Transverse colon (tissue), 4 donors: ENCODE data around the gene SLC10A4. TPM values are rescaled to one million over a fixed set of nuclear protein-coding genes. Genes with fewer than 3 reads are reported as not detected.

ENCODE experiments used
- DNase-seq: peaks from one replicate; pipeline ENCODE4 v3.0.0-alpha.2; 2019
- H3K27ac ChIP-seq, 4 donors: fragments of 200-600 bp; sonication (generic); 2 replicates each; pipeline ENCODE4 v1.5.1; 2016 to 2018; ENCODE audit warnings: inconsistent platforms in 4 of 4
- H3K27me3 ChIP-seq: fragments of 200-600 bp; sonication (generic); 2 replicates; pipeline ENCODE4 v1.5.1; 2017; ENCODE audit warnings: inconsistent platforms
- H3K36me3 ChIP-seq, 4 donors: fragments of 200-600 bp; sonication (generic); 2 replicates each; pipeline ENCODE4 v1.5.1; 2017 to 2019; ENCODE audit warnings: inconsistent platforms in 4 of 4
- H3K4me1 ChIP-seq, 4 donors: fragments of 200-600 bp; sonication (generic); 2 replicates each; pipeline ENCODE4 v1.5.1; 2017 to 2020; ENCODE audit warnings: inconsistent platforms in 4 of 4
- H3K4me3 ChIP-seq, 4 donors: fragments of 200-600 bp; sonication (generic); 1 replicate in 1 of 4; 2 replicates in 3 of 4; pipeline versions ENCODE4 v1.5.1 to v1.6.1; 2017 to 2019; ENCODE audit warnings: inconsistent platforms in 4 of 4
- H3K9me3 ChIP-seq, 2 donors: fragments of 200-600 bp; sonication (generic); 2 replicates each; pipeline ENCODE4 v1.5.1; 2017 to 2019; ENCODE audit warnings: inconsistent platforms in 2 of 2
- CTCF ChIP-seq, 5 experiments: fragments of 200-600 bp in 3 of 5; fragments of 450-650 bp in 2 of 5; sonication (generic) in 3 of 5; IDR thresholded peaks; 1 replicate in 2 of 5; 2 replicates in 3 of 5; pipeline ENCODE4 v1.5.1; 2016 to 2017; ENCODE audit warnings: antibody characterized with exemption in 5 of 5, inconsistent platforms in 3 of 5, mild to moderate bottlenecking in 2 of 5, moderate library complexity in 1 of 5
- EP300 ChIP-seq: sonication (generic); formaldehyde crosslinking; IDR thresholded peaks from one replicate; pipeline ENCODE4 v1.6.1; 2017; ENCODE audit warnings: antibody characterized with exemption, low read depth
- POLR2A ChIP-seq: fragments of 450-650 bp; IDR thresholded peaks from one replicate; pipeline ENCODE4 v1.6.1; 2016; ENCODE audit warnings: antibody characterized with exemption, mild to moderate bottlenecking, moderate library complexity
- POLR2AphosphoS5 ChIP-seq, 3 donors: sonication (generic); formaldehyde crosslinking; IDR thresholded peaks; one replicate each; pipeline ENCODE4 v1.6.1; 2016; ENCODE audit warnings: antibody characterized with exemption in 3 of 3
- WGBS, 2 donors: methylation state at CpG; one replicate each; pipeline ENCODE4 v1.1.5; 2018; ENCODE audit warnings: low coverage in 1 of 2; 5-methylcytosine and 5-hydroxymethylcytosine counted together
- in situ Hi-C, 4 donors: fragments of 200-750 bp; cut with MboI; loops; one replicate each; pipeline versions ENCODE4 v1.15.0 to v1.15.1; 2017; ENCODE audit warnings: low sequenced_read_pairs in 3 of 4, low pct_ligation_motif_present in 1 of 4, low pct_unique_long_range_greater_than_20kb in 1 of 4
- intact Hi-C: fragments of 100-400 bp; cut with DNase I; formaldehyde crosslinking; loops from one replicate; pipeline ENCODE4 v1.15.1; 2023; ENCODE audit warnings: low total_unique reads
- total RNA-seq, 4 donors: library from RNA; depleted of rRNA; stranded (reverse); fragments of >200 nt; gene quantifications; one replicate each; pipeline ENCODE4 v1.1.0, GENCODE V29; 2016

Gene SLC10A4
- total RNA-seq, 4 donors from 2014 or later, result 1.2 to 6.0 TPM; not detected in 2

GRCh38 chr4:48495941-48496340 lies 12.8 kb downstream of the SLC10A4 start:
- Histone ChIP-seq H3K4me1 (peaks cover 0 to 2% (median under 1%) of the 10 kb centered on the region in 4 donors), H3K36me3 (peaks cover 0 to 30% (median 8%) of the 10 kb centered on the region in 4 donors), H3K4me3 (no peak overlapping the region), H3K27me3 (peaks cover 14% of the 10 kb centered on the region), H3K27ac (no peak overlapping the region), H3K9me3 (no peaks in the 10 kb centered on the region)
- in situ Hi-C loops, result loop anchor here in 1 of 4 donors (25.0 kb wide), 1 partner anchor 184 kb away; no protein-coding TSS in a partner anchor
- TF ChIP-seq POLR2A, result no peak
- peak in 1 of 3 donors; percentile 3 for TF ChIP-seq POLR2AphosphoS5 (IDR thresholded peaks at IDR 0.05)
- TF ChIP-seq EP300, result no peak
- TF ChIP-seq CTCF (IDR thresholded peaks at IDR 0.05), result no peak
- WGBS, 2 donors, result 100% methylated on average over 1 to 2 of the region's 2 CpGs
- DNase-seq, result no peak
- intact Hi-C loops, result no loop called here

- 88 to 92% methylated on average over 4 of the region's 4 CpGs for WGBS, 2 donors
- no peak overlapping the region for H3K27ac ChIP-seq
- TF ChIP-seq POLR2A (no peak), EP300 (no peak), CTCF (IDR thresholded peaks at IDR 0.05) (no peak), POLR2AphosphoS5 (IDR thresholded peaks at IDR 0.05) (no peak)
- H3K9me3 ChIP-seq, result no peaks in the 10 kb centered on the region
- peaks cover 0 to 43% (median 12%) of the 10 kb centered on the region in 4 donors for H3K36me3 ChIP-seq
- DNase-seq, result no peak
- in situ Hi-C loops, result loop anchor here in 1 of 4 donors (25.0 kb wide), 1 partner anchor 187 kb away; no protein-coding TSS in a partner anchor
- H3K4me3 ChIP-seq, result no peak overlapping the region
- no peaks in the 10 kb centered on the region for H3K4me1 ChIP-seq
- intact Hi-C loops, result no loop called here
- H3K27me3 ChIP-seq, result no peaks in the 10 kb centered on the region
These were observed 15.8 kb downstream of the SLC10A4 start for GRCh38 chr4:48498895-48499294.

DNA sequence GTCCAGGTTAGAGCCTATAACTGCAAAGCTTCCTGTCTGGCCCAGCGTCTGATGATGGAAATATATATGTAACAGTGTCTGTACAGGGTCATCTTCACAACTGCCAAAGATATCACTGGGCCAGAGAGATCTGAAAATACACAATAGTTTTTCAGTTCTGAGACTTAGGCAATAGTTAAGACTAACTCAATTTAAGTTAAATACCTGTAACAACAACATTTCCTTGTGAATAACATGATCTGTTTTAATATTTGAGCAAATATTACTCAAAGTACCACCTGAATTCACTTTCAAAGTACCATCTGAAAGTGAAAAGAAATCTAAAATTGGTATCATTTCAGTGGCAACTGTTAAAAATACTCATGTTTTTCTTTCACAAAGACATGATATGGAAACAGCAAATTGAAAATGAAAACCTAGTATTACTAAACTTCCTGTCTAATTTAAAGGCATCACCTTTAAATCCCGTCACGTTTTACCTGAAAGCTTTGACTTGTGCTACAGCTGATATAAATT lies 16.5 kb downstream of the SLC10A4 start:
- intact Hi-C loops (no loop called here), in situ Hi-C loops (loop anchor here in 2 of 4 donors (25.0 kb wide), 2 partner anchors 187 to 612 kb away; no protein-coding TSS in a partner anchor)
- DNase-seq, result no peak
- whole genome bisulfite sequencing, 2 donors, result 61 to 81% methylated on average over 2 to 3 of the region's 3 CpGs
- Histone ChIP-seq H3K4me1 (no peaks in the 10 kb centered on the region), H3K9me3 (no peaks in the 10 kb centered on the region), H3K27me3 (no peaks in the 10 kb centered on the region), H3K4me3 (no peak overlapping the region), H3K27ac (no peak overlapping the region), H3K36me3 (peaks cover 0 to 44% (median 12%) of the 10 kb centered on the region in 4 donors)
- TF ChIP-seq EP300, result no peak
- TF ChIP-seq POLR2A, result no peak
- no peak for TF ChIP-seq POLR2AphosphoS5 (IDR thresholded peaks at IDR 0.05)
- TF ChIP-seq CTCF (IDR thresholded peaks at IDR 0.05), result no peak

DNA sequence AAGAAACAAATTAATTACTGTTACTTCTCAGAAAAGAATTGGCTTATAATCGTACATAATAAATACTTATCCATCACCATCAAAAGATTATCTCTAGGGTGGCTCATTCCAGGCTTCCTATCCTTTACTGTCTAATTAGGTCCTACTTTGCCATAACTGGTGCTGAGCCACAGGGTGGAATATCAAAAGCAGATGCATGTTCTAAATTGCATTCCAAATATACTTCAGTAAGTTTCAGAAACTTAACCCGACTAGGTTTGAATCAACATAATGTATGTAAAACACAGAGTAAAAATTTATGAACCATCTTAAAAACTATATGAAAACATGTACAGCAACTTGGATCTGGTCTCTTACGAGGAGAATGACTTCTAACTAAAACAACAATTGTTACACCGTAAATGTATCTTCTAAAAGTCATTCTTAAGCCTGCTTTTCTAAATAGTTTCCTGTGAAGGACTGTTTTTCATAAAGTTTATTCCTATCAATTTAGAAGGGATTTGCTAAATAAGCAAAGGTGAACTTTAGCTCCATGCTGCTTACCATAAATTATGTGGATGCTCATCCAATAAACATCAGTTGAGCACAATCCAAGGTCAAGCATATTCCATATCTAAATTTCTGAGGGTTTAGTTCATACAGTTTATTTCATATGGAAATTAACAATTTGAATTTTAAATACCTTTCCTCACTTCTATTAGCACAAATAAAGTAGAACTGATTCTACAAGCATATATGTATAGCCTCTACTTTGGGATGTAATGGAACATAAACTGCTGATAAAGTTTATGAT lies 20.3 kb downstream of the SLC10A4 start:
- DNase-seq, result no peak

More for the DNA sequence above, 20.3 kb downstream of the SLC10A4 start:
- 51 to 57% methylated on average over 4 of the region's 4 CpGs for whole genome bisulfite sequencing, 2 donors
- Histone ChIP-seq H3K4me3 (no peak overlapping the region), H3K27me3 (no peaks in the 10 kb centered on the region), H3K9me3 (no peaks in the 10 kb centered on the region), H3K36me3 (peaks cover 0 to 45% (median 19%) of the 10 kb centered on the region in 4 donors), H3K4me1 (no peaks in the 10 kb centered on the region), H3K27ac (no peak overlapping the region)
- in situ Hi-C loops, result loop anchor here in 1 of 4 donors (25.0 kb wide), 1 partner anchor 616 kb away; no protein-coding TSS in a partner anchor
- intact Hi-C loops, result no loop called here
- TF ChIP-seq POLR2A, result no peak
- no peak for TF ChIP-seq EP300
- no peak for TF ChIP-seq CTCF (IDR thresholded peaks at IDR 0.05)
- no peak for TF ChIP-seq POLR2AphosphoS5 (IDR thresholded peaks at IDR 0.05)
